Gastroesophageal sphincter (tissue), 3 donors: Measurements from ENCODE around the gene ST7.

Source experiments
- EP300 ChIP-seq: sonication (generic); formaldehyde crosslinking; IDR thresholded peaks from one replicate; pipeline ENCODE4 v1.6.1; 2017; ENCODE audit warnings: antibody characterized with exemption, mild to moderate bottlenecking
- POLR2AphosphoS5 ChIP-seq: sonication (generic); formaldehyde crosslinking; IDR thresholded peaks from one replicate; pipeline ENCODE4 v1.6.1; 2017; ENCODE audit warnings: antibody characterized with exemption
- TF ChIP-seq, protein P1 (sequence below), 4 experiments: fragments of 200-600 bp in 2 of 4; fragments of 450-650 bp in 2 of 4; sonication (generic) in 1 of 4; IDR thresholded peaks; one replicate each; pipeline ENCODE4 v1.5.1; 2017 to 2019; ENCODE audit warnings: antibody characterized with exemption in 4 of 4, mild to moderate bottlenecking in 2 of 4, moderate library complexity in 2 of 4

DNA sequence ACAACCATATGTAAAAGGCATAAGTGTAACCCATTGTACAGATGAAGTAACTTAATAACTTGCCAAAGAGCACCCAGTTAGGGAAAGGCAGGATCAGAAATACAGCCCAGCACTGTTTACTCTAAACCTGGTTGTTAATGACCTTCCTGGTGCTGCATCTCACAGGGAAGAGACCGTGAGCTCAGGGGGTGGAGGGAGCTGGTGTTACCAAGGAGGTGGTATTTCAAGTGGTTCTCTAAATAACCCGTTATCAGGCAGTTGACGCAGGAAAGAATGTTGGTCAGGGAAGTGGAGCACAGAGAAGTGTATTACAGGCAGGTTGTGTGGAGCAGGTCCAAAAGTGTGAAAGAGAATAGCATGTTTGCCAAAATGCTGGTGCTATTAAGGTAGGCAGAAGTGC lies 4.4 kb upstream of the ST7 start:
- TF ChIP-seq, protein P1, sequence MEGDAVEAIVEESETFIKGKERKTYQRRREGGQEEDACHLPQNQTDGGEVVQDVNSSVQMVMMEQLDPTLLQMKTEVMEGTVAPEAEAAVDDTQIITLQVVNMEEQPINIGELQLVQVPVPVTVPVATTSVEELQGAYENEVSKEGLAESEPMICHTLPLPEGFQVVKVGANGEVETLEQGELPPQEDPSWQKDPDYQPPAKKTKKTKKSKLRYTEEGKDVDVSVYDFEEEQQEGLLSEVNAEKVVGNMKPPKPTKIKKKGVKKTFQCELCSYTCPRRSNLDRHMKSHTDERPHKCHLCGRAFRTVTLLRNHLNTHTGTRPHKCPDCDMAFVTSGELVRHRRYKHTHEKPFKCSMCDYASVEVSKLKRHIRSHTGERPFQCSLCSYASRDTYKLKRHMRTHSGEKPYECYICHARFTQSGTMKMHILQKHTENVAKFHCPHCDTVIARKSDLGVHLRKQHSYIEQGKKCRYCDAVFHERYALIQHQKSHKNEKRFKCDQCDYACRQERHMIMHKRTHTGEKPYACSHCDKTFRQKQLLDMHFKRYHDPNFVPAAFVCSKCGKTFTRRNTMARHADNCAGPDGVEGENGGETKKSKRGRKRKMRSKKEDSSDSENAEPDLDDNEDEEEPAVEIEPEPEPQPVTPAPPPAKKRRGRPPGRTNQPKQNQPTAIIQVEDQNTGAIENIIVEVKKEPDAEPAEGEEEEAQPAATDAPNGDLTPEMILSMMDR (IDR thresholded peaks at IDR 0.05), result no peak
- TF ChIP-seq POLR2AphosphoS5, result no peak
- TF ChIP-seq EP300, result no peak
